Pons (tissue), 1 donor: ENCODE results near the gene PACSIN1.
"Not testable (repeated sequence)": the region's sequence is repeated elsewhere in the genome, so short reads cannot be mapped to it uniquely, and the experiment has no call there.

Source experiments
- DNase-seq: peaks from one replicate; pipeline ENCODE4 v3.0.0-alpha.2; 2016; ENCODE audit warnings: low spot score

Gene PACSIN1

GRCh38 chr6:34485321-34486060 is 19.6 kb downstream of the PACSIN1 start:
- DNase-seq: no peak

GRCh38 chr6:34486106-34486740 is 20.3 kb downstream of the PACSIN1 start:
- no peak for DNase-seq

- not testable (repeated sequence) for DNase-seq
Measured at GRCh38 chr6:34486886-34487285, 21.0 kb downstream of the PACSIN1 start.

GRCh38 chr6:34487536-34487935 is 21.7 kb downstream of the PACSIN1 start:
- no peak for DNase-seq

- no peak for DNase-seq
Measured at GRCh38 chr6:34489207-34489805, 23.4 kb downstream of the PACSIN1 start.

- no peak for DNase-seq
Measured at GRCh38 chr6:34490390-34491090, 24.7 kb downstream of the PACSIN1 start.

GRCh38 chr6:34491091-34491430 is 25.2 kb downstream of the PACSIN1 start:
- no peak for DNase-seq

- no peak for DNase-seq
Measured at GRCh38 chr6:34493344-34493743, 27.5 kb downstream of the PACSIN1 start.

- DNase-seq: no peak
Measured at GRCh38 chr6:34494973-34495372, 29.1 kb downstream of the PACSIN1 start.

GRCh38 chr6:34496103-34496685 is 30.3 kb downstream of the PACSIN1 start:
- DNase-seq: no peak

- DNase-seq: no peak
Measured at GRCh38 chr6:34497411-34497810, 31.5 kb downstream of the PACSIN1 start.

GRCh38 chr6:34506718-34507117 is 40.8 kb downstream of the PACSIN1 start:
- no peak for DNase-seq

- DNase-seq: no peak
Measured at GRCh38 chr6:34508425-34508824, 42.5 kb downstream of the PACSIN1 start.

GRCh38 chr6:34509782-34510181 is 43.9 kb downstream of the PACSIN1 start:
- no peak for DNase-seq

GRCh38 chr6:34510299-34510698 is 44.4 kb downstream of the PACSIN1 start:
- no peak for DNase-seq

- DNase-seq: no peak
Measured at GRCh38 chr6:34511214-34511914, 45.5 kb downstream of the PACSIN1 start.

GRCh38 chr6:34511915-34512737 is 46.2 kb downstream of the PACSIN1 start:
- DNase-seq: no peak

GRCh38 chr6:34512738-34513115 is 46.9 kb downstream of the PACSIN1 start:
- no peak for DNase-seq

GRCh38 chr6:34513646-34514045 is 47.8 kb downstream of the PACSIN1 start:
- DNase-seq: no peak

GRCh38 chr6:34514112-34514511 is 48.2 kb downstream of the PACSIN1 start:
- DNase-seq: no peak
